DMS 273 treated with DMSO at 0.1 percent for 48 hours (cell line): ENCODE data around the gene PEG3.
"Not testable (repeated sequence)": the region's sequence is repeated elsewhere in the genome, so short reads cannot be mapped to it uniquely, and the experiment has no call there.

Source experiments
- DNase-seq: peaks from one replicate; lab custom pipeline; 2025; lab: John Stamatoyannopoulos, UW

Gene PEG3

DNA sequence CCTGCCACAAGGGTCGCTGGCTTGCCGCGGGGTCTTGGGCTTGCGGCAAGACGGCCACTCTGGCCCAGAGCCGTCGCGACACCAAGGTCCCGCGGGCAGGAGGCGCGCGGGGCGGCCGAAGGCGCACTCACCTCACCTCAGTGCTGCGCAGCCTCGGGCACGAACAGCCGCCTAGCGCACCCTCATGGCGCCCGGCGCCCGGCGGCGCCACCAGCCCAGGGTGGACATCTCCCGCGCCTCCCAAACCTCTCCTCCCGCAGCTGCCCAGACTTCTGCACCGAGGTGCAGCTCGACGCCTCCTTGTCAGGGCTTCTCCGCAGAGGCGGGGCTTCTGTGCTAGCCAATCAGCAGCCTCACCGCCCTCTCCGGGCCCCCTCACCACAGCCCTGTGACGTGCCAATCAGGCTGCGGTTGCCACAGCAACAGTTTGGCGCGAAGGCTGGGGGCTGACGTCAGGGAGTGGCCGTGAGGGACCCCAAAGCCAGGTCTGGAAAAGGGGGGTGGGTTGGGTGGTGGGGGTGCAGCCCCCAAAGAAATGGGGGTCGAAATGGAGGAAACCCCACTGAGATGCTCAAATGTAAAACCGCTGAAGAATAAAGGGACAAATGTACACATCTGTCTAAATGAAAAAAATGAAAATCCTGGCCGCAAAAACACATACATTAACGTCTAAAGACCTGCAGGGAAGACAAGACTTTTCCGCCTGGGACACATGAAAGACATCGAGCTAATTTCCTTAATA, at the start of gene PEG3, which contains the start of gene ZIM2:
Gene PEG3 (minus strand): TSS at position 276 of the 742 bp plus-strand sequence. CDS start 16,071 bp downstream, outside the sequence.
Gene ZIM2 (minus strand): TSS at position 276 of the 742 bp plus-strand sequence. CDS start 16,449 bp downstream, outside the sequence.
- peak; percentile 75 for DNase-seq

DNA sequence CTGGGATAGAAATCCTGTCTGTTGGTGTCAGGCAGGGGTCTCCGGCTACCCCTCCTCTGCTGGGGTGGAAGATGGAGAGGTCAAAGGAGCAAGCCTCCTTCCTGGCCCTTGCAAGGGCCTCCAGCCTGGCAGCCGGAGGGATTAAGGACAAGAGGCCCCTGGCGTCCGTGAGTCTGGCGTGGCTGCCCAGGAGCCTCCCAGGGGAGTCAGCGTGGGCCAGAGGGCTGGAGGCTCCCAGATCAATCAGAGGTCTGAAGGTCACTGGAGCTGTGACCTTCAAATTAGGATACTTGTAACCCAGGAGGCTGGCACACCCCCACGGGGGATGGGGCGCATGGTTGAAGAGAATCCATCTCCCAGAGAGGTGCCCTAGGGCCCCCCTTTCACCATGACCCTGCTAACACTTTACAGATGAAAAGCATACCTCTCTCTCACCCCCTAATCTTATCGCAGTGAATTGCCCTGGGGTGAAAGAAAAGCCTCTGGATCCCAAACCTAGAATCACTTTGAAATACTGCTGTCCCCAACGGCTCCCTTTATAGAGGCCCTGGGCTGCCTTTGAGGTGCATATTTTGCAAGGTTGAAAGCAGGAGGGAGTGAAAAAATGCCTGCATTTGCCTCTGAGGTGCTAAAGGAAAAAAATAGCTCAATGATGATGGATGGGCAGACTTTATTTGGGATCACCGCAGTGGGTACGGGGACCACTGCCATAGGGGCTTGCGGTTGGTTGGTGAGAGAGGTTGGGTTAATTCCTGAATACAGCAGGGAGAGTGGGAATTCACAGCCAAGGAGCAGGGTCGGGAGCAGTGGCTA, 44.9 kb upstream of the PEG3 start:
- DNase-seq = no peak

DNA sequence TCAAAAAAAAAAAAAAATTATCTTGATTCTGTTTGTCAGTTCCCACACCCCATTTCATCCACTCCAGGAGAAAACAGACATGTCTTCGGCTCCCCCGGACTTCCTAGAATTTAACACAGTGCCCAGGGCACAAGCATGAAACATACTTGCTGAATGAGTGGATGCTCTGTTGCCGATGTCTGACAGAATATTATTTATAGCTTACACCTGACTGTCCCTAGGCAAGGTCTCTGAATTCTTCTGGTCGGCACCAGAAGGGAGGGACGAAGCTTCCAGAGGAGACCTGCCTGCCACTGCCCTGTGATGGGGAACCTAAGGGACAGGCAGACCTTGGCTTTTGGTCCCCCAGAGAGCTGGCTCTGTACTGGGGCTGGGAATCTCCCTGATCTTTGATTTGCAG, 43.9 kb upstream of the PEG3 start:
- DNase-seq = no peak

DNA sequence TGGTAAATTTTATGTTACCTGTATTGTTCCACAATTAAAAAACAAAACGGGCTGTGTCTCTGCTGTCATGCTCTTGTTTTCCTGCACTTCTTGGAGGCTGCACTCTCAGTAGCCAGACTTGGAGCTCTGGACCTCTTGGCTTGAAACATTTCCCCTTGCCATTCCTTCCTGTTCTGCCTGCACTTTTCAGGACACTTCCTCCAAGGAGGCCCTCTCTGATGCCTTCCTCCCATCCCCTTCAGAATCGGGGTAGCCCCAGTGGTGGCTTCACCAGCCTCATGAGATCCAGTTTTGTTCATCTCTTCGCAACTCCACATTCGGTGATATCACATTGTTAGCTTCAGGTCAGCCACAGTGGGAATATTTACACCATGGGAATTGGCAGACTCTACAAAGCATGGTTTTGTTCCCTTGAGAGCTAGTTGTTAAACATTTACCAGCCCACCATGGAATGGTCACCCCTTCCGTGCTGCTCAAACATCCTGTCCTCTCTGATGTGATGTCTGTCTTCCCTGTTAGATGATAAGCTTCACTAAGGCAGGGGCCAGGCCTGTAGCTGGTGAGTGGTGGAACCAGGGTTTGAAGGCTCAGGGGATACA, 40.2 kb upstream of the PEG3 start:
- no peak for DNase-seq

DNA sequence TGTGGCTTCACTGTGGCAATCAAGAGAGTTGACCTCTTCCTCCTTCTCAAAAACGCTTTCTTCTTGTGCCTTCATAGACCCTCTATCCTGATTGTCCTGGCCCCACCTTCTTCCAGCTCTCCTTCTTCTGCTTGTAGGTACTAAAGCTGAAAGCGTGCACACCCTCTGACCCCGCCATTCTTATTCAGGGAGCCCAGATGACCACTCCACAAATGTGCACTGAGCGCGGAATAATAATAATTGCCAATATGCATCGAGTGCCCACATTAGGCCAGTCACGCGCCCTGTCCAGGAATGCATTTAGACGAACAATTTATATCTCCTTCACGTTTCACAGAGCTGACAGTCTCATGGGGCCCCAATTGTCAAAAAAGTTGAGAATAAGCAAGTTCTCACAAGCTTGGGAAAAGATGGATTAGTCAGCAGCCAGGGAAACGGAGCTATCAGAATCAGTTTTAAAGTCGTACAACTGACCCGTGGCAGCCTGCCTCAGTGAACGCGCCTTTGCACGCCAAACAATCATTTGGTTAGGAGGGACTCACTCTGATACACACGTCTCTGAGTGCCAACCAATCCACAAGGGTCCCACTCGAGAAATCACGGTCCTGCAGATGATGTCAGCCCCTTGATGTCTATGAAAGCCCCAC, 36.7 kb upstream of the PEG3 start:
- no peak for DNase-seq

DNA sequence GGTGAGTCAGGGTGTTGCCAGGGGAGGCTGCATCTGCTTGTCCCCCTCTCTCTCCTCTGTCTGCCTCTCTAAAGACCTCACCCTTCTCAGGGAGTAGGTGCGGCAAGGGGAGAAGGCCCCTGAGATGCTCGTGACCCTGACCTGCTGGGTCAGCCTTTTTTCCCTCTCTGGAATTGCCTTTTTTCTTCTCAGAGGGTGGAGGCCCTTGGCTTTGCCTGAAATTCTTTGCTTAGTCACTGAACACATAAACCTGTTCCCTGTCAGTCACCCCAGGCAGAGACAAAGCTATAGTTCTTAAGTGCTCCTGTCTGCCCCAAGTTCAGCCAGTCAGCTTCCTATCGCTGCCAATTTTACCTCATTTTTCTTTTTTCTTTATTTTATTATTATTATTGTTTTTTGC, 35.2 kb upstream of the PEG3 start:
- no peak for DNase-seq

DNA sequence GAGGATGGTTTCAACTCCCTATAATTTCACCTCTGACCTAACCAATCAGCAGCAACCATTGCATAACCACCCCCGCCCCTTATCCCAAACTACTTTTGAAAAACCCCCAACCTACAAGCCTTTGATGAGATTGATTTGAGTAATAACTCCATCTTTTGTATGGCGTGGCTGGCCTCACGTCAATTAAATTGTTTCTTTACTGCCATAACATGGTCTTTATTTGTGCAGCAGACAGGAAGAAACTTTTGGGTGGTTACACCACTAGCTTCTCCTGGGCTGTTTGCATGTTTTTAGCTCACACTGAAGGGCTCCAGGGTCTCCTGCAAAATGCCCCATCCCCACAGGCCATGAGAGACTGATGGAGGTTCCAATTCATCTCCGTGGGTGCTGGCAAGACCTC, 34.0 kb upstream of the PEG3 start:
- DNase-seq = no peak

DNA sequence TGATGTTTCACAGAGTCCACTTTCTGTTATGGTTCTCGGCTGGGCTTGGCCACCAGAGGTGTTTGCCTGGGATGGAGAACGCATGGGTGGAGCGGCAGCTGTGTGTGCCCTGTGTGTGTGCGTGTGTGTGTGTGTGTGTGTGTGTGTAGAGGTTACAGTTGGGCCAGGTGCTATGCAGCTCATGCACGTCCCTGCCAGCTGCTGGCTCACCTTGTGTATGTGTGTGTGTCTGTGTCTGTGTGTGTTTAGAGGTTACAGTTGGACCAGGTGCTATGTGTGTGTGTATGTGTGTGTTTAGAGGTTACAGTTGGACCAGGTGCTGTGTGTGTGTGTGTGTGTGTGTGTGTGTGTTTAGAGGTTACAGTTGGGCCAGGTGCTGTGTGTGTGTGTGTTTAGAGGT, 33.0 kb upstream of the PEG3 start:
- DNase-seq = no peak

DNA sequence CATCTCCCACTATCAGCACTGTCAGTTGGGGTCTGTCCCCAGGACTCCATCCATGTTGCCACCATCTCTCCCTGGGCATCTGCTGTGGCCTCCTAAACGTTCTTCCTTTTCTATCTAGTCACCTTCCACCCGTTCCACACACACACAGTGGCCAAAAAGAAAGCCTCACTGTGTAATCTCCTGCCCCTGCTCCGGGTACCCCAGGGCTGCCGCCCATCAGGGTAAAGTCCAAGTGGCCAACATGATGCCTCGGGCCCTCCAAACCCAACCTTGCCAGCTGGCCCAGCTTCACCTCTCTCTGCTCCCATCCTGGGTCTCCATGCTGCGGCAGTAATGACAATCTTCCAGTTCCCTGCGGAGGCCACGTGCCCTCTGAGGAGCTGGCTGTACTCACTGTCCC, 29.4 kb upstream of the PEG3 start:
- no peak for DNase-seq

DNA sequence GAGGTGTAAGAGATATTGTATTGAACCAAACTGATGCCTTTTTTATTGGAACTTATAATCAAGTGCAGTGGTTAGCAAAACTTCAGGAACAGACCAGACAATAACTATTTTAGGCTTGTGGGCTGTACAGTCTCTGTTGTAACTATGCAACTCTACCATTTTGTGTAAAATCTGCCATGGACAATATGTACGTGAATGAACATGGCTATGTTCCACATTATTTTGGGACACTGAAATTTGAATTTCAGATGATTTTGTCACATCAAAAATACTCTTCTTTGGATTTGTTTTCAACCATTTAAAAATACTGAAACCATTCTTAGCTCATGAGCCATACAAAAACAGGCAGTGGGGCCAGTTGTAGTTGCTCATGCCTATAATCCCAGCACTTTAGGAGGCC, 27.9 kb upstream of the PEG3 start:
- DNase-seq = no peak

DNA sequence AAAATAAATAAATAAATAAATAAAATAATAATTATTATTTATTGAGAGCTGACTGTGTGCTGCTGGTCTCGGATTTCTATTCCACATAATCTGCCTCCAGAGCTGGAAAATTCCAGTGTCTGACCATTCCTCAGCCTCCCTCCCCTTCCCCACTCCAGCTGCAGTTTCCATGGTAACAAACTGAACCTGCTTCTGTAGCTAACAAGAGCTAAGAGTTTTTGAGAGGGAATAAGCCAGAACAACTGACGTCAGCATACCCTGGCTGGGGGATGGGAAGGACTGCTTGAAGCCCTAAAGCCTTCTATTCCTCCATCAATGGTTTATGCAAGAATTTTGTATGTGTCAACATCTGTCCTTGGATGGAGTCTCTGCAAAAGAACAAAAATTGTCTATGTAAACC, 26.0 kb upstream of the PEG3 start:
- DNase-seq = no peak

DNA sequence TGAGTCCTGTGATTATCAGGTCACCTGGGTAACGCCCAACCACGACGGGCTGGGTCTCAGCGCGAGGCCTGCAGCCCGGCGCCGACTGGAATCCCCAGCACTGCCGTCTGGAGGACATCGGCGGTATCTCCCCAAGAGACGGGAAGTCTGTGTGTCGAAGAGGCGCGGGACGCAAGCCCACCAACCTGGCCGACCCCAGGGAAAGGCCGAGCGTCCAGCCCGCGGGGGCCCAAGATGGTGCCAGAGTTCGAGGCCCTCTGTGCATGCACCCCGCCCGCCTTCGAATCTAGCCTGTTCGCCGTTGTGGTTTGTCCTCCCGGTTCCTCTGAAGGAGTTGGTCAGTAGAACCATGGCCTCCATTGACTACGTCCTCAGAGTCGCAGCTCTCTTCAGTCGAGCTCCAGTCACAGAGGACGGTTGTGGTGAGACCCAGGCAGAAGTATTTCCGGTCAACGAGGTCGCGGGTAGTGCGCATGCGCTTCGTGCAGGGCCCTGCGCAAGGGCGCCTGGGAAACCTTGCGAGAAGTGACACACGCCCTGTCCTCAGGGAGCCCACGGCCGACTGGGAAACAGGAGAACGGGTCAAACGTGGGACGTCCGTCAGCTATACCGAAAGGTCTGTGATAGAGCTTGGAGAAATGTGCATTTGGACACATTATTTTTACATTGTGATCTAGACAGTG, 24.1 kb upstream of the PEG3 start:
- DNase-seq = no peak

DNA sequence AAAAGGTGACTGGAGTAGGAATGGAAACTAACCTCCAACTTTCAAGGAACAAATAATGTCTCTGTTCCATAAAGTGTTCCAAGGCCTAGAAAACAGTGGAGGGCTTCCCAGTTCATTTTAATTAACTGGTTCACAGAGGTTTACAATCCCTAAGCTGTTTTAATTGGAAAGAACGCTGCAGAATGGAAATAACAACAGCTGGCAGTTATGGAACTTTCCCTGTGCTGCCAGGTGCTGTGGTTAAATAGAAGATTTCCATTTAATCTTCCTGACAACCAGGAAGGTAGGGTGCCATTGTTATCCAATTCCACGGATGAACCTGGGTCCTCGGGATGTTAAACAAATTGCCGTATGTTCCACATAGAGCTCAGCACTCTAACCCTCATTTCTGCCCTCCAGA, 22.2 kb upstream of the PEG3 start:
- DNase-seq = no peak

DNA sequence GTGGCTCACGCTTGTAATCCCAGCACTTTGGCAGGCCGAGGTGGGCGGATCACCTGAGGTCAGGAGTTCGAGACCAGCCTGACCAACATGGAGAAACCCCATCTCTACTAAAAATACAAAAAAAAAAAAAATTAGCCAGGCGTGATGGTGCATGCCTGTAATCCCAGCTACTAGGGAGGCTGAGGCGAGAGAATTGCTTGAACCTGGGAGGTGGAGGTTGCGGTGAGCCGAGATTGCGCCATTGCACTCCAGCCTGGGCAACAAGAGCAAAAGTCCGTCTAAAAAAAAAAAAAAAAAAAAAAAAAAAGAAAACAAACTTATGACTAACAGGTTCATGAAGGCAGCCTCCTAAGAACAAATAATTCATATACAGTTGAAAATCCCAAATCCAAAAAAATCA, 19.9 kb upstream of the PEG3 start:
- DNase-seq = not testable (repeated sequence)

DNA sequence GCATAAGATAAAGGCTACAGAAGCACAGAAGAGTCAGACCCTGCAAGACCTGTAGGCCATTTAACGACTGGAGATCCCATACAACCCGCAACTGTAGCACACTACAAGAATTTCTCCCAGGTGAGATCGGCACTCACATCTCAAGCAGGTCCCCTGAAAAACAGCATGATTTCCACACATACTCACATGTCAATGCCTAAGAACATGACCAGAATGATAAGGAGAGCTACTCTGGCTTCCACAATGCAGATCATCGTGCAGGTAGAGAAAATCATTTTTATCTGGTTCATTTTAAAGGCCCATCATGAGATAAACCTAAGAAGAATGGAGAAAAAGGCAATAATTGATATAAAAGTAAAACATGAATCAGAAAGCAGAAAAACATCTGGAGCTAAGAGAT, 17.5 kb upstream of the PEG3 start:
- no peak for DNase-seq

DNA sequence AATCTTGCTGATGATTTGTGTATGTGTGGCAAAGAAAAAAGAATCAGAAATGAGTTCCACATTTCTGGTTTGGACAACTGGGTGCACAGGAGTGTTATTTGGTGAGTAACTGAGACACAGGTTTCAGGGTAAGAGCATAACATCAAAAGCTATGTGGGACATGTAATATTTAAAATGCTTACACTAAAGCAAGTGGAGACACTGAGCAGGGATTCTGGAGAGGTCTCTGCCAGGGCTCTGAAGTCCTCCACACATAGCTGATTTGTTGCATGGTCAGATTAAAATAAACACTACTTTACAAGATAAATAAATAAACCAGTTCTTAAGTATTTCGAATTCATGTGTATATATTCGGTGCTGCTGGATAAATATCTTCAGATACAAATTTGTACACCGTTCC, 16.3 kb upstream of the PEG3 start:
- no peak for DNase-seq

DNA sequence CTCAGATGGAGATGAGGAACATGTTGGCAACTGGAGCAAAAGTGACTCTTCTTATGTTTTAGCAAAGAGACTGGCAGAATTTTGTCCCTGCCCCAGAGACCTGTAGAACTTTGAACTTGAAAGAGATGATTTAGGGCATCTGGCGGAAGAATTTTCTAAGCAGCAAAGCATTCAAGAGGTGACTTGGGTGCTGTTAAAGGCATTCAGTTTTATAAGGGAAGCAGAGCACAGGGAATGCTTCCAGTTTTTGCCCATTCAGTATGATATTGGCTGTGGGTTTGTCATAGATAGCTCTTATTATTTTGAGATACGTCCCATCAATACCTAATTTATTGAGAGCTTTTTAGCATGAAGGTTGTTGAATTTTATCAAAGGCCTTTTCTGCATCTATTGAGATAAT, 11.8 kb upstream of the PEG3 start:
- DNase-seq = not testable (repeated sequence)

DNA sequence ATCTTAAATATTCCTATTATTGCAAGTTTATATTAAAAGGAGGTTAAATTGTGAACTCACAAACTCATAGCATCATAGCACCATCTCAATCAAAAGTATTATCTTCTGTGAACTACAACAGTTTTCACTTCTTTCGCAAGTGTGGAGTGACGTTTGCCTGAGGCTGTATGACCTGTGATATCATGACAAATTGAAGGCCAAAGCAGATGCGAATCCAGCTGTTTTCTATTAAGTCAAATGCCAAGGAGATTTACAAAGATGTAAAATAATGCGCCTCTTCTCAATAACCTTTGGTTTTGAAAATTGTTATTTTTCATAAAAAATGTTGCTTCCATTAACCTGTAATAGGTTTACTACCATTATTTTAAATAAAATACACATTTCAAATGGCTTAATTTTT, 7.6 kb upstream of the PEG3 start:
- DNase-seq = no peak

DNA sequence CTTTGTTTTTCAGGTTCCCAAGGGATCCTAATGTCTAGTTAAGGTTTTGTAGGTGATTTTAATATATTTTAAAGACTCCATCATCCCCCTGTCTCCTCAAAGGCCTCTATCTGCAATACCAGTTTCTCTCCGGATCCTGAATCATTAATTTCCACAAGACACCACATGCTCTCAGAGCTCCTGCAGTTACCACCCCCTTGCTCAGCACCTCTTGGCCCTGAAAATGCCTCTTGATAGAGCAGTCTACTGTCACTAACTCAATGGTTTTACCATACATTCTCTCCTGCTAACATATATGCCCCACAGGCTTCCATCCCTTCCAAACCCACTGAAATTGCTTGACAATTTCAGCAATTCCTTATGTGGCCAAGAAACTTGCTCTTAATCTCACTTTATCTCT, 1.9 kb upstream of the PEG3 start:
- DNase-seq = no peak

DNA sequence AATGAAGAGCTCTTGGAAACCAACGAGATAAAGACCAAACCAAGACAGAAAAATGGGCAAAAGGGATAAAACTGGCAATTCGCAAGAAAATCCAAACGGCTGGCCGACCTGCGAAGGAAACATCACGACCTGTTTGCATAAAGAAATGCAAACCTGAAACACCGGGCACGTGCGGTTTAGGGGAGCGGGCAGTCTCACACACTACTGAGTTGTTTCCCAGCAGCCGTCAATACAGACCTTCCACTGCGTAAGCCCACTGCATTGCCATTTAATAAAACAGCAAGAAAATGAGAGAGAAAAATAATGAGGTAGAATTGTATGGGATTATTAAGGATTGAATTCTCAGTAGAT, 642 bp upstream of the PEG3 start:
- DNase-seq = no peak

DNA sequence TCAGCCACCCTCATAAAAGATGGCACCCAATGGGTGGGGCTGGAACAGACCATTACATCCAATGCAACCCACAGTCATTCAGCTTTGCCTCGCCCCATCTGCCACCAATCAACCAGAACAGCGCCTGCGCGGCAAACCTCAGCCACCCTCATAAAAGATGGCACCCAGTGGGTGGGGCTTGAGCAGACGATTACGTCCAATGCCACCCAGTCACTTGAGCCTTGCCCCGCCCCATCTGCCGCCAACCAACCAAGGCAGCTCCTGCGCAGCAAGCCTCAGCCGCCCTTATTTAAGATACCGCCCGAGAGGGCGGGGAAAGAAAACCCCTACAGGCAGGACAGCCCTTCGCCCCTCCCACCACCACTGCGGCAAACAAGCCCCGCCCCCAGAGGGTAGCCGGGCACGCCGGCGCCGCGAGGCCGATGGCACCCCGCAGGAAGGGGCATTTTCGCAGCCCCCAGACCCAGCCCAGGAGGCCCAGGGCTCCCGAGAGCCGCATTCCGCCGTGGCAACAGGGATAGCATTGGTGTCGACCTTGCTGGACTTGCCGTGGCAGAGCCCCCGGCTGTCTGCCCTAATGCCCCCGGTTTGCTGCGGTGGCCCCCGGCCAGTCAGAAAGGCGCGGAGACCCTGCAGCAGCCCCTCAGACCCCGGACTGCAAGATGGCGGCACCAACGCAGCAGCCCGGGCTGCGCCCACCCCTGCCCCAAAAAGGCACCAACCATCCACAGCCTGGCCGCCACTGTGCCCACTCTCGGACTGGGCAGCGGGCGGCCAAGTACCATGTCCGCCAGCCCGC, 675 bp downstream of the PEG3 start:
- peak; percentile 99 for DNase-seq
